RWPE1 (cell line): Measurements from ENCODE around the gene GPC1.

ENCODE experiments used
- CTCF ChIA-PET: fragments of 350-600 bp; sonication (Branson Sonifier 250); formaldehyde crosslinking; extraction: SDS; loops from one replicate; lab custom pipeline; 2021; lab: Yijun Ruan, JAX
- POLR2A ChIA-PET: fragments of 400-600 bp; formaldehyde crosslinking; extraction: SDS; loops from one replicate; lab custom pipeline; 2020; ENCODE audit warnings: antibody characterized with exemption; ENCODE audit not compliant: low non-redundant PET; lab: Yijun Ruan, JAX
- DNase-seq: peaks from one replicate; pipeline ENCODE4 v3.0.0; 2012; ENCODE audit warnings: low spot score
- H3K27ac ChIP-seq: fragments of 450-650 bp; 2 replicates; pipeline ENCODE4 v1.5.1; 2017
- CTCF ChIP-seq: fragments of 450-650 bp; conservative IDR thresholded peaks from 2 replicates; pipeline ENCODE4 v1.5.1; 2017; ENCODE audit warnings: low read depth, mild to moderate bottlenecking

Gene GPC1

GRCh38 chr2:240441993-240442411 is 6.5 kb downstream of the GPC1 start:
- peak overlapping the region; percentile 100 for H3K27ac ChIP-seq
- ChIA-PET CTCF (interaction anchor here (0.9 to 1.0 kb wide), 2 partner anchors 173 to 298 kb away, joined by 3 to 4 read pairs; no protein-coding TSS in a partner anchor), POLR2A (no interaction called here)
- TF ChIP-seq CTCF = no peak
- DNase-seq = no peak

GRCh38 chr2:240442891-240443715 is 7.6 kb downstream of the GPC1 start:
- H3K27ac ChIP-seq = peak overlapping the region; percentile 100
- no peak for TF ChIP-seq CTCF
- ChIA-PET POLR2A (no interaction called here), CTCF (interaction anchor here (0.6 to 0.9 kb wide), 3 partner anchors 187 to 421 kb away, joined by 3 to 5 read pairs (median 4); no protein-coding TSS in a partner anchor)
- DNase-seq = no peak

GRCh38 chr2:240443891-240444301 is 8.4 kb downstream of the GPC1 start:
- POLR2A ChIA-PET = no interaction called here
- CTCF ChIA-PET = interaction anchor here (0.6 to 0.9 kb wide), 2 partner anchors 187 to 220 kb away, joined by 3 to 4 read pairs; no protein-coding TSS in a partner anchor
- DNase-seq = no peak
- peak overlapping the region; percentile 100 for H3K27ac ChIP-seq
- no peak for TF ChIP-seq CTCF

- ChIA-PET CTCF (no interaction called here), POLR2A (no interaction called here)
- no peak for DNase-seq
- H3K27ac ChIP-seq = peak overlapping the region; percentile 100
- TF ChIP-seq CTCF = no peak
Measured at GRCh38 chr2:240444464-240444863, 9.0 kb downstream of the GPC1 start.

- POLR2A ChIA-PET = no interaction called here
- CTCF ChIA-PET = no interaction called here
- DNase-seq = no peak
- peak overlapping the region; percentile 100 for H3K27ac ChIP-seq
- no peak for TF ChIP-seq CTCF
Measured at GRCh38 chr2:240445961-240446663, 10.6 kb downstream of the GPC1 start.

GRCh38 chr2:240446664-240447175 is 11.3 kb downstream of the GPC1 start:
- H3K27ac ChIP-seq = peak overlapping the region; percentile 100; the same call in 1 of the 2 replicates
- DNase-seq = no peak
- CTCF ChIA-PET = interaction anchor here (0.9 to 1.0 kb wide), 2 partner anchors 8 to 213 kb away, joined by 3 to 4 read pairs; no protein-coding TSS in a partner anchor
- POLR2A ChIA-PET = no interaction called here
- no peak for TF ChIP-seq CTCF
